Stimulated activated effector memory CD8-positive, alpha-beta T cell treated with anti-CD3 and anti-CD28 coated beads, Interleukin-12 subunit alpha, Interleukin-12 subunit beta, amount 100 ng/mL, for 72 hours (primary cell): ENCODE results near the gene UPK3BL2.
"Not testable (repeated sequence)": the region's sequence is repeated elsewhere in the genome, so short reads cannot be mapped to it uniquely, and the experiment has no call there.

ENCODE experiments used
- ATAC-seq: fragments of 150-1000 bp; cut with Tn5 transposase; 2 replicates; pipeline ENCODE4 v1.10.0; 2021
- DNase-seq, 2 donors: peaks; one replicate each; pipeline ENCODE4 v3.0.0; 2021 to 2022; ENCODE audit warnings: low spot score in 2 of 2
- H3K27ac Mint-ChIP-seq: one replicate; pipeline ENCODE4 v1.8.0; 2022; ENCODE audit warnings: mild to moderate bottlenecking, mixed read lengths
- H3K36me3 Mint-ChIP-seq: one replicate; pipeline ENCODE4 v1.8.0; 2022; ENCODE audit warnings: mild to moderate bottlenecking, mixed read lengths
- H3K4me1 Mint-ChIP-seq: one replicate; pipeline ENCODE4 v1.8.0; 2022; ENCODE audit warnings: mixed read lengths
- H3K4me3 Mint-ChIP-seq: one replicate; pipeline ENCODE4 v1.8.0; 2022; ENCODE audit warnings: mild to moderate bottlenecking, mixed read lengths
- H3K9me3 Mint-ChIP-seq: one replicate; pipeline ENCODE4 v1.8.0; 2022; ENCODE audit warnings: mixed read lengths

The UPK3BL2 gene

GRCh38 chr7:102512642-102513221 lies 30.8 kb downstream of the UPK3BL2 start:
- H3K4me1 Mint-ChIP-seq, H3K27ac Mint-ChIP-seq, H3K9me3 Mint-ChIP-seq, ATAC-seq, H3K36me3 Mint-ChIP-seq: not testable (repeated sequence)
- peak in 1 of 2 donors; percentile 69 for DNase-seq
- peak overlapping the region; percentile 18 for H3K4me3 Mint-ChIP-seq

DNA sequence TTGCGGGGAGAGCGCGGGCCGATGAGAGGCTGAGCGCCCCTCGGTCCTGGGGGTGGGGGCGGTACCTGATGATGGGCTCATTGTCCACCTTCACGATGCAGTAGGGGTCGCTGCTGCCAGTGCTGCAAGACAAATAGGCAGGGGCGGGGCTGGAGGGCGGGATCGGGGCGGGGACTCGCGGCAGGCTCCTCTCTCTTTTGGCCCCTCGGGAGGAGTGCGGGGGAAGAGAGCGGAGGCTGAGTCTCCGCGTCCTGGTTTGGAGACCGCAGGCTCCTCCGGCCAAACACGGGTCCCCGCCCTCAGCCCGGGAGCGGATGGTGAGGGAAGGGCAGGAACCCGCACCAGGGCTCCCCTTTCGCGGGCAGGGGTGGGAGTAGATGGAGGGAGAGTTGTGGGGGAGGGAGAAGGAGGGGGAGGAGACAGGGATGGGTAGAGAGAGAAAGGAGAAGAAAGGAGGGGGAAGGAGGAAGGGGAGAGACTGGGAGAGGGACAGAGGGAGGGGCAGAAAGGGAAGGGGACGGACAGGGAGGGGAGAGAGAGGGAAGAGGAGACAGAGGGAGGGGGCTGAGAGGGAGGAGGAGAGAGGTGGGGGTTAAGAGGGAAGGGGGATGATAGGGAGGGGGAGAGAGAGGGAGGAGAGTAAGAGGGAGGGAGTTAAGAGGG lies 31.5 kb downstream of the UPK3BL2 start:
- not testable (repeated sequence) for DNase-seq, H3K4me1 Mint-ChIP-seq, H3K36me3 Mint-ChIP-seq, H3K27ac Mint-ChIP-seq, H3K9me3 Mint-ChIP-seq
- peak; percentile 61 for ATAC-seq
- H3K4me3 Mint-ChIP-seq = peak overlapping the region; percentile 18

DNA sequence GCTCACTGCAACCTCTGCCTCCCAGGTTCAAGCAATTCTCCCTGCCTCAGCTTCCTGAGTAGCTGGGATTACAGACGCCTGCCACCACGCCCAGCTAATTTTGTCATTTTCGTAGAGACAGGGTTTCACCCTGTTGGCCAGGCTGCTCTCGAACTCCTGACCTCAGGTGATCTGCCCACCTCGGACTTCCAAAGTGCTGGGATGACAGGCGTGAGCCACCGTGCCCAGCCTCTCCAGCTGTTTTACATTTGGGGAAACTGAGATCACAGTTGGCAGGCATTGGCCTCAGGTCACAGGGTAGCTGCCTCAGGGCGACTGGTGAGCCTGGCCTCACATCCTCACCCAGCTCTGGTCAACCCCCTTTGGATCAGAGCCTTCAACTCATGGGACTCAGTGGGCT lies 32.9 kb downstream of the UPK3BL2 start:
- not testable (repeated sequence) for H3K36me3 Mint-ChIP-seq, ATAC-seq, H3K4me3 Mint-ChIP-seq, H3K4me1 Mint-ChIP-seq, H3K9me3 Mint-ChIP-seq, H3K27ac Mint-ChIP-seq
- peak in 1 of 2 donors; percentile 49 for DNase-seq

DNA sequence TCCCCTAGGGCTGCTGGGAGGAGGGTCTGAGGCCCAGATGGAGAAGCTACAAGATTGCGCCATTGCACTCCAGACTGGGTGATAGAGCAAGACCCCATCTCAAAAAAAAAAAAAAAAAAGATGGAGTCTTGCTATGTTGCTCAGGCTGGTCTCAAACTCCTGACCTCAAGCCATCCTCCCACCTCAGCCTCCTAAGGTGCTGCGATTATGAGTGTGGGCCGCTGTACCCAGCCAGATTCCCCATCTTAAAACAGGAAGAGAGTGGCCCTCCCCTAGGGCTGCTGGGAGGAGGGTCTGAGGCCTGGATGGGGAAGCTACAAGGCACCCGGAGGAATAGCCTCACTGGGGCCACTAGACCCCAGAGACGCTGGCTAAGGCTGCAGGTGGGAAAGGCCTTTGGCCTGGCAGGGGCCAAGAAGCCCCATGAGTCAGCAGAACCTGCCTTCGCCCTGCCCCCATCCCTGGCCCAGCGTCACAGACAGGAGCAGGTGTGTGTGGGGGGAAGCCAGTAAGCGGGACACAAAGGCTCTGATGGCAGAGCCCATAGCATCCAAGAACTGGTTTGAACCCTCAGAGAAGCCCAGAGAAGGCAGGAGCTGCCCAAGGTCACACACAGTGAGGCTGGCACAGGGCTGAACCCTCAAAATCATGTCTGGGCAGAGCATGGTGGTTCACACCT lies 35.9 kb downstream of the UPK3BL2 start:
- not testable (repeated sequence) for H3K36me3 Mint-ChIP-seq, H3K9me3 Mint-ChIP-seq, ATAC-seq, H3K4me1 Mint-ChIP-seq, H3K4me3 Mint-ChIP-seq, H3K27ac Mint-ChIP-seq
- DNase-seq = peak in 1 of 2 donors; percentile 58

DNA sequence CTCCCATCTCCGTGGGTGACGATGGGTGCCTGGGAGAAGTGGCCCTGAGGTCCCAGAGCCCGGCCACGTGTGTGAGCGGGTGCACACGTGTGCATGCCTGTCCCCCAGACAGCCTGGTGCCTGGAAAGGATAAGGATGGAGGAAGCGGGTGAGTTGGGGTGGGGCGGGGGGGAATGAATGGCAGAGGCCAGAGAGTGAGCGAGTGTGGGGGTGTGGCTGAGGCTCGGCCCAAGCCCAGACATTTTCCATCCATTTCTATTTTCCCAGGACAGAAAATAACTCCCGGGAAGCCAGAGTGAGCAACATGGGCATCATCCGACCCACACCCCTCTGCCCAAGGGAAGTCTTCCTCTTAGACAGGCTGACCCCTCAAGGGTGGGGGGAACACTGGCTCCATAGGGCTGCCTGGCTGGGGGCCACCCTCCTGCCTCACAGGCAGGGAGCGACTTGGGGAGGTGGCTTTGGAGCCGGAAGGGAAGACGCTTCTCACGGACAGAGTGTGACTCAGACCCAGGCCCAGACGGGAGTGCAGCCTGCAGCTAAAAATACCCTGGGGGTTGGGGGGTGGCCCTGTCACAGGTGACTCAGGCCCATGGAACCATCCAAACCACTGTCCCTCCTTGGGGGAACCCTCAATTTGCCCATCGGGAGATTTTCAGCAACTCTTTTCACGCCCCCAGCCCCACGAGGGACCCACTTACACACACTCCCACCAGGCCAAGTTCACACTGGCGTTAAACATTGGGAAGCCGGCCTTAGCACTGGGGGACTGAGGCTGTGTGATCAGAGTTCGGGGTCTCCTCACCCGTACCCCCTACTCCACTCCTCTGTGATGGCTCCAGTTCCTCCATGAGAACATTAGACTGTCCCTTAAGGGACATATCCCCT lies 38.0 kb downstream of the UPK3BL2 start:
- not testable (repeated sequence) for H3K4me3 Mint-ChIP-seq, H3K27ac Mint-ChIP-seq, H3K36me3 Mint-ChIP-seq, H3K9me3 Mint-ChIP-seq, H3K4me1 Mint-ChIP-seq
- DNase-seq (peak in 1 of 2 donors; percentile 47), ATAC-seq (peak; percentile 4)

GRCh38 chr7:102503141-102503540 lies 40.4 kb downstream of the UPK3BL2 start:
- peak; percentile 41 for ATAC-seq
- H3K9me3 Mint-ChIP-seq, H3K4me3 Mint-ChIP-seq, H3K4me1 Mint-ChIP-seq, H3K27ac Mint-ChIP-seq, H3K36me3 Mint-ChIP-seq, DNase-seq: not testable (repeated sequence)

DNA sequence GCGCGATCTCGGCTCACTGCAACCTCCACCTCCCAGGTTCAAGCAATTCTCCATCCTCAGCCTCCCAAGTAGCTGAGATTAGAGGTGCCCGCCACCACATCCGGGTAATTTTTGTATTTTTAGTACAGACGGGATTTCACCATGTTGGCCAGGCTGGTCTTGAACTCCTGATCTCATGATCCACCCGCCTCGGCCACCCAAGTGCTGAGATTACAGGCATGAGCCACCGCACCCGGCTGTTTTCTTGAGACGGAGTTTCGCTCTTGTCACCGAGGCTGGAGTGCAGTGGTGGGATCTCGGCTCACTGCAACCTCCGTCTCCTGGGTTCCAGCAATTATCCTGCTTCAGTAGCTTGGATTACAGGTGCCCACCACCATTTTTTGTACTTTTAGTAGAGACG lies 45.2 kb downstream of the UPK3BL2 start:
- H3K4me3 Mint-ChIP-seq, H3K9me3 Mint-ChIP-seq, H3K36me3 Mint-ChIP-seq, ATAC-seq, H3K27ac Mint-ChIP-seq, H3K4me1 Mint-ChIP-seq: not testable (repeated sequence)
- DNase-seq = peak in 1 of 2 donors; percentile 47

- not testable (repeated sequence) for H3K4me3 Mint-ChIP-seq, H3K4me1 Mint-ChIP-seq, H3K9me3 Mint-ChIP-seq, ATAC-seq, H3K27ac Mint-ChIP-seq, H3K36me3 Mint-ChIP-seq
- peak in 1 of 2 donors; percentile 52 for DNase-seq
Observed at GRCh38 chr7:102497308-102497707, 46.2 kb downstream of the UPK3BL2 start.

DNA sequence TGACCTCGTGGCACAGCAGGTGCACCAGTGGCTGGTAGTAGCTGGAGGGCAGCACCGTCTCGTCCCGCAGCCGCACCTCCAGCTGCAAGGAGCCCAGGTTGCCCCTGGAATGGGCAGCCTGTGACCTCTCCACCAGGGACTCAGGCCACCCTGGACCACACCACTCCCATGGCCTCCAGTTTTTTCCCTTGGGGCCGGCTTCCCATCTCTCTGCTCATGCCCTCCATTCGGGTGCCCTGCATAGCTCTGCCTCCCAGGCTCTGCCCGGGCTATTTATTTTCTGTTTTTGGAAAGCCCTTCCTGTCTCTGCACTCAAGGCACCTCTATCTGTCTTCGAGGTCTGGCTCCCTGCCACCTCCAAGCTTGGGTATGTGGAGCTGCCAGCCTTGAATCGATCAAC lies 46.6 kb downstream of the UPK3BL2 start:
- not testable (repeated sequence) for H3K36me3 Mint-ChIP-seq, ATAC-seq, H3K4me3 Mint-ChIP-seq, H3K27ac Mint-ChIP-seq, H3K9me3 Mint-ChIP-seq, H3K4me1 Mint-ChIP-seq
- DNase-seq = peak in 1 of 2 donors; percentile 52

DNA sequence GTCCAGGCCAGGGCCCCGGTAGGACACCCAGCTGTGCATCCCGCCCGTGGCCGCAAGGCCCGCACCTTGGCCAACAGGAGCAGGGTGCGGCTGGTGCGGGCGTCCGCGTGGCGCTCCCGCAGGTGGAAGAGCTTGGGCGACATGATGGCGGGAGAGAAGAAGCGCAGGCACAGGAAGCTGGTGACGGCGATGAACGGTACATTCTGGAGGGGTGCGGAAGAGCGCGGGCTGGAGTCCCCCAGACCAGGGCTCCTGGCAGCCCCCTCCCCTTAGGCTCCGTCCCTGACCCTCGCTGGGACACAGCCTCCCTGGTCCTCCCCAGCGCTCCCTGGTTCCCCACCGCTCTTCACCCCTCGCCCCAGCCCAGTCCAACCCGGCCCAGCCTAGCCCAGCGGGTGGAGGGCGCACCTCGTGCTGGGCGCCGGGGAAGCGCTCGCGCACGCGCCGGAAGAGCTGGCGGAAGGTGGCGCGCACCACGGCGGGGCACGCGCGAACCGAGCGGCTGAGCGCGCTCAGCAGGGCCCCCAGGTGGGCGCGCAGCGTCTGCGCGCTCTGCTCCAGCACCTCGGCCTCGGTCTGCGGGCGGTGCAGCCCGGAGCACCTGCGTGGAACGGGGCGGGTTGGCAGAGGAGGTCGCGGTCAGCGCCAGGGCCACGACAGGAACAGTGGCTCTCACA lies 48.9 kb downstream of the UPK3BL2 start:
- H3K27ac Mint-ChIP-seq, H3K9me3 Mint-ChIP-seq, H3K36me3 Mint-ChIP-seq, DNase-seq, H3K4me1 Mint-ChIP-seq, H3K4me3 Mint-ChIP-seq: not testable (repeated sequence)
- ATAC-seq = peak; percentile 81

- peak in 1 of 2 donors; percentile 79 for DNase-seq
- not testable (repeated sequence) for H3K27ac Mint-ChIP-seq, H3K9me3 Mint-ChIP-seq, H3K4me1 Mint-ChIP-seq, H3K4me3 Mint-ChIP-seq, H3K36me3 Mint-ChIP-seq
- peak; percentile 0 for ATAC-seq
Observed at GRCh38 chr7:102494026-102494425, 49.5 kb downstream of the UPK3BL2 start.

- not testable (repeated sequence) for H3K4me1 Mint-ChIP-seq, H3K4me3 Mint-ChIP-seq, H3K27ac Mint-ChIP-seq, H3K36me3 Mint-ChIP-seq, H3K9me3 Mint-ChIP-seq, DNase-seq
- peak; percentile 50 for ATAC-seq
Observed at GRCh38 chr7:102493220-102493935, 50.1 kb downstream of the UPK3BL2 start.

DNA sequence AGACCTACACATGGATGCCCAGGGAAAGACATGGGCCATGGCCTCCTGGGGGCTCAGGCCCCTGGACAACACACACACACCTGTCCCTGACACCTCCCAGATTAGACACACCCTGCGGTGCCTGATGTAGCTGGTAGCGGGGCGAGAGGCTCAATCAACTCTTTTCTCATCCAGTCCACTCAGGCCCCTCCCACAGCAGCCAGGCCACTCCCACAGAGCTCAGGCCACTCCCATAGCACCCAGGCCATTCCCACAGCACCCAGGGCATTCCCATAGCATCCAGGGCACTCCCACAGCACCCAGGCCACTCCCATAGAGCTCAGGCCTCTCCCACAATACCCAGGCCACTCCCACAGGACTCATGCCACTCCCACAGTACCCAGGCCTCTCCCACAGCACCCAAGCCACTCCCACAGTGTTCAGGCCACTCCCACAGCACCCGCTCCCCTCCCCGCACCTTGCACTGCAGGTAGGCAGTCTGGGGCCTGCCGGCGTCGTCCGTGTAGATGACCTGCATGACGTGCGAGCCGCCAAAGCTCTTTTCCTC lies 52.9 kb downstream of the UPK3BL2 start:
- peak in 1 of 2 donors; percentile 87 for DNase-seq

More for the DNA sequence above, 52.9 kb downstream of the UPK3BL2 start:
- H3K4me3 Mint-ChIP-seq, H3K9me3 Mint-ChIP-seq, H3K4me1 Mint-ChIP-seq, H3K27ac Mint-ChIP-seq, H3K36me3 Mint-ChIP-seq: not testable (repeated sequence)
- peak; percentile 66 for ATAC-seq
